Inferior parietal cortex (tissue), 1 donor: ENCODE measurements around the gene TEDC1.

ENCODE experiments used
- DNase-seq: peaks from one replicate; pipeline ENCODE4 v3.0.0-alpha.2; 2016; ENCODE audit errors: extremely low spot score

Gene TEDC1

GRCh38 chr14:105456736-105457617 is 34.1 kb upstream of the TEDC1 start:
- DNase-seq = no peak

GRCh38 chr14:105458010-105458409 is 33.0 kb upstream of the TEDC1 start:
- DNase-seq = no peak

GRCh38 chr14:105458571-105458970 is 32.5 kb upstream of the TEDC1 start:
- DNase-seq = no peak

- DNase-seq = no peak
Measured at GRCh38 chr14:105460116-105460515, 30.9 kb upstream of the TEDC1 start.

- no peak for DNase-seq
Measured at GRCh38 chr14:105460616-105461015, 30.4 kb upstream of the TEDC1 start.

- DNase-seq = no peak
Measured at GRCh38 chr14:105461903-105462302, 29.1 kb upstream of the TEDC1 start.

- DNase-seq = no peak
Measured at GRCh38 chr14:105464501-105464900, 26.5 kb upstream of the TEDC1 start.

GRCh38 chr14:105465209-105466031 is 25.6 kb upstream of the TEDC1 start:
- no peak for DNase-seq

GRCh38 chr14:105466531-105467248 is 24.4 kb upstream of the TEDC1 start:
- DNase-seq = no peak

GRCh38 chr14:105467249-105467941 is 23.7 kb upstream of the TEDC1 start:
- no peak for DNase-seq

- no peak for DNase-seq
Measured at GRCh38 chr14:105467942-105468471, 23.0 kb upstream of the TEDC1 start.

GRCh38 chr14:105468621-105469241 is 22.3 kb upstream of the TEDC1 start:
- DNase-seq = no peak

- no peak for DNase-seq
Measured at GRCh38 chr14:105469456-105470349, 21.3 kb upstream of the TEDC1 start.

- no peak for DNase-seq
Measured at GRCh38 chr14:105470350-105471296, 20.4 kb upstream of the TEDC1 start.

- DNase-seq = no peak
Measured at GRCh38 chr14:105471297-105471821, 19.7 kb upstream of the TEDC1 start.

GRCh38 chr14:105471823-105472485 is 19.1 kb upstream of the TEDC1 start:
- no peak for DNase-seq

GRCh38 chr14:105472486-105472991 is 18.5 kb upstream of the TEDC1 start:
- no peak for DNase-seq
